Lower leg skin (tissue), 3 donors: ENCODE measurements around the gene FAM9B.

Experiments used
- CTCF ChIP-seq, 3 donors: fragments of 450-650 bp; IDR thresholded peaks; one replicate each; pipeline ENCODE4 v1.5.1; 2016; ENCODE audit warnings: antibody characterized with exemption in 3 of 3, mild to moderate bottlenecking in 3 of 3, moderate library complexity in 2 of 3
- POLR2A ChIP-seq, 2 donors: fragments of 450-650 bp; IDR thresholded peaks; one replicate each; pipeline ENCODE4 v1.6.1; 2016 to 2017; ENCODE audit warnings: antibody characterized with exemption in 2 of 2, mild to moderate bottlenecking in 1 of 2, moderate library complexity in 1 of 2

- TF ChIP-seq CTCF (IDR thresholded peaks at IDR 0.05), result no peak
- no peak for TF ChIP-seq POLR2A (IDR thresholded peaks at IDR 0.05)
Measured at GRCh38 chrX:9048801-9049200, 14.9 kb upstream of the FAM9B start.
